Measurements from ENCODE around the gene GPLD1.

The GPLD1 gene, protein sequence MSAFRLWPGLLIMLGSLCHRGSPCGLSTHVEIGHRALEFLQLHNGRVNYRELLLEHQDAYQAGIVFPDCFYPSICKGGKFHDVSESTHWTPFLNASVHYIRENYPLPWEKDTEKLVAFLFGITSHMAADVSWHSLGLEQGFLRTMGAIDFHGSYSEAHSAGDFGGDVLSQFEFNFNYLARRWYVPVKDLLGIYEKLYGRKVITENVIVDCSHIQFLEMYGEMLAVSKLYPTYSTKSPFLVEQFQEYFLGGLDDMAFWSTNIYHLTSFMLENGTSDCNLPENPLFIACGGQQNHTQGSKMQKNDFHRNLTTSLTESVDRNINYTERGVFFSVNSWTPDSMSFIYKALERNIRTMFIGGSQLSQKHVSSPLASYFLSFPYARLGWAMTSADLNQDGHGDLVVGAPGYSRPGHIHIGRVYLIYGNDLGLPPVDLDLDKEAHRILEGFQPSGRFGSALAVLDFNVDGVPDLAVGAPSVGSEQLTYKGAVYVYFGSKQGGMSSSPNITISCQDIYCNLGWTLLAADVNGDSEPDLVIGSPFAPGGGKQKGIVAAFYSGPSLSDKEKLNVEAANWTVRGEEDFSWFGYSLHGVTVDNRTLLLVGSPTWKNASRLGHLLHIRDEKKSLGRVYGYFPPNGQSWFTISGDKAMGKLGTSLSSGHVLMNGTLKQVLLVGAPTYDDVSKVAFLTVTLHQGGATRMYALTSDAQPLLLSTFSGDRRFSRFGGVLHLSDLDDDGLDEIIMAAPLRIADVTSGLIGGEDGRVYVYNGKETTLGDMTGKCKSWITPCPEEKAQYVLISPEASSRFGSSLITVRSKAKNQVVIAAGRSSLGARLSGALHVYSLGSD

DNA sequence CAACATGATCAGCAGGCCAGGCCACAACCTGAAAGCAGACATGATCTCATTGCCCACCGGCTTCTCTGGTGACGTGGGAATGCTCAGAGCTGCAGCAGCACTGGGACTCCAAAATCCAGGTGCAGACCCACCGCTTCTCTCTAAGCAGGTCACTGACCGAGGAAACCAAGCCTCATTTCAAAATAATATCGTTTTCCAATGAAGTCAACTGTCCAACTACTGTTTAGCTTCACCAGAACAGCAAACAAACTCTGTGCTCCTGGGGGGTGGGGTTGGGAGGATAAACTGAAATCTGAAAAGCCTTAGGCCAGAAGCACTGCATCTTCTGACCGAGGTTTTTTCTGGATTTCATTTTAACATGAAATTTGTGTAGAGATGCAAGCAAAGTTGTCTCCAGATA is at the start of gene GPLD1:
TSS of gene GPLD1 (minus strand) at position 109 of the 400 bp plus-strand sequence. CDS start at position 42, 67 bp downstream.
- ChIA-PET CTCF (no interaction called here), POLR2A (no interaction called here)
- TF ChIP-seq, protein P1, sequence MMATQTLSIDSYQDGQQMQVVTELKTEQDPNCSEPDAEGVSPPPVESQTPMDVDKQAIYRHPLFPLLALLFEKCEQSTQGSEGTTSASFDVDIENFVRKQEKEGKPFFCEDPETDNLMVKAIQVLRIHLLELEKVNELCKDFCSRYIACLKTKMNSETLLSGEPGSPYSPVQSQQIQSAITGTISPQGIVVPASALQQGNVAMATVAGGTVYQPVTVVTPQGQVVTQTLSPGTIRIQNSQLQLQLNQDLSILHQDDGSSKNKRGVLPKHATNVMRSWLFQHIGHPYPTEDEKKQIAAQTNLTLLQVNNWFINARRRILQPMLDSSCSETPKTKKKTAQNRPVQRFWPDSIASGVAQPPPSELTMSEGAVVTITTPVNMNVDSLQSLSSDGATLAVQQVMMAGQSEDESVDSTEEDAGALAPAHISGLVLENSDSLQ (IDR thresholded peaks at IDR 0.05), result no peak
- no peak for TF ChIP-seq CTBP1 (IDR thresholded peaks at IDR 0.05; ENCODE audit: borderline replicate concordance)
- no peak for DNase-seq (ENCODE audit: extremely low spot score)

DNA sequence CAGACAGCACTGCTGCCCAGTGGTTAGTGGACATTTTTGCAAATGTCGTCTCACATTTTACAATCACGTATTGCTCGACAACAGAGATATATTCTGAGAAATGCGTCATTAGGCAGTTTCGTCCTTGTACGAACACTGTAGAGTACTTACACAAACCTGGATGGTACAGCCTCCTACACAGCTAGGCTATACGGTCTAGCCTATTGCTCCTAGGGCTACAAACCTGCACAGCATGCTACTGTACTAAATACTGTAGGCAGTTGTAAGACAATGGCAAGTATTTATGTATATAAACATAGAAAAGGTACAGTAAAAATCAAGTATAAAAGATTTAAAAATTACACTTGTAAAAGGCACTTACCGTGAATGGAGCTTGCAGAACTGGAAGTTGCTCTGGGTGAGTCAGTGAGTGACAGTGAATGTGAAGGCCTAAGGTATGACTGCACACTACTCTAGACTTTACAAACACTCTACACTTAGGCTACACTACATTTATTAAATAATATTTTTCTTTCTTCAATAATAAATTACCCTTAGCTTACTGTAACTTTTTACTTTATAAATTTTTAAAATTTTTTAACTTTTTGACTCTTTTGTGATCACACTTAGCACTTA is 48.5 kb upstream of the GPLD1 start:
- DNase-seq (ENCODE audit: extremely low spot score), result no peak
- no peak for TF ChIP-seq LEF1 (IDR thresholded peaks at IDR 0.05; ENCODE audit: borderline replicate concordance)
- TF ChIP-seq TARDBP (IDR thresholded peaks at IDR 0.05), result no peak
- no peak for TF ChIP-seq ELF4 (IDR thresholded peaks at IDR 0.05)
- TF ChIP-seq BHLHE40 (IDR thresholded peaks at IDR 0.05; ENCODE audit: borderline replicate concordance), result no peak
- no peak for TF ChIP-seq NFRKB (IDR thresholded peaks at IDR 0.05)
- no peak for TF ChIP-seq HDGF (IDR thresholded peaks at IDR 0.05; ENCODE audit: borderline replicate concordance)
- TF ChIP-seq ZNF384 (IDR thresholded peaks at IDR 0.05), result no peak
- TF ChIP-seq SUZ12 (IDR thresholded peaks at IDR 0.05), result no peak
- no peak for TF ChIP-seq FOXM1 (IDR thresholded peaks at IDR 0.05; ENCODE audit: borderline replicate concordance)
- no peak for TF ChIP-seq ARNT (IDR thresholded peaks at IDR 0.05)
- TF ChIP-seq, protein P1 (IDR thresholded peaks at IDR 0.05), result no peak
- no peak for TF ChIP-seq FOXA1 (IDR thresholded peaks at IDR 0.05)
- no peak for TF ChIP-seq SP1 (IDR thresholded peaks at IDR 0.05)
- no peak for TF ChIP-seq FOXK2 (IDR thresholded peaks at IDR 0.05)
- TF ChIP-seq L3MBTL2 (conservative IDR thresholded peaks at IDR 0.05), result no peak
- TF ChIP-seq CTBP1 (IDR thresholded peaks at IDR 0.05; ENCODE audit: borderline replicate concordance), result no peak
- CTCF ChIA-PET, result no interaction called here
- POLR2A ChIA-PET, result no interaction called here

DNA sequence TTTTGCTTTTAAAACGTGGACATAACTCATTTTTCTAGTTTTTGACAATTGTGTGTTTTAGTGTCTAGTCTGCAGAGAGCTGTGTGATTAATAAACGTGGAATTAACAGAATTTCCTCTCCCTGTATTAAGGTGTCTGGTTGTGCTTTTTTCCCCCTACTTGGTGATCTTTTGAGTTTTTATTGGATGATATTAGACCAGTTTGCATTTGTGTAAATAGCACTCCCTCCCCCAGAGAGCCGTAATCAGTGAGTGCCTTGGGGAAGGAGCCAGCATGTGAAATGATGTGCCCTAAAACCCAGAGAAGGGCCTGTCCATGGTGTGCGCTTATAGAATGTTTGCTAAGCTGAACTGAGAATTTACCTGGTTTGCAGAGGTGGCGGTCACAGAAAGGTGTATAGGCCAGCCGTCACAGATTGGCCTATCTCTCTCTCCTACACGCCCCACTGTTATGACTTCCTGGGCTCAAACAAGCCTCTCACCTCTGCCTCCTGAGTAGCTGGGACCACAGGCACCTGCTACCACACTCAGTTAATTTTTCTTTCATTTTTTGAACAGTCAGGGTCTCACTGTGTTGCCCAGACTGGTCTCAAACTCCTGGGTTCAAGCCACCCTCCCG is 47.8 kb upstream of the GPLD1 start:
- ChIA-PET POLR2A (no interaction called here), CTCF (interaction anchor here (0.8 to 2.1 kb wide), 3 partner anchors 10 to 49 kb away, joined by 3 to 5 read pairs (median 4); no protein-coding TSS in a partner anchor)
- DNase-seq (ENCODE audit: extremely low spot score), result no peak
- TF ChIP-seq ZNF384 (IDR thresholded peaks at IDR 0.05) (no peak), FOXM1 (IDR thresholded peaks at IDR 0.05; ENCODE audit: borderline replicate concordance) (no peak), ELF4 (IDR thresholded peaks at IDR 0.05) (no peak), SUZ12 (IDR thresholded peaks at IDR 0.05) (no peak)

DNA sequence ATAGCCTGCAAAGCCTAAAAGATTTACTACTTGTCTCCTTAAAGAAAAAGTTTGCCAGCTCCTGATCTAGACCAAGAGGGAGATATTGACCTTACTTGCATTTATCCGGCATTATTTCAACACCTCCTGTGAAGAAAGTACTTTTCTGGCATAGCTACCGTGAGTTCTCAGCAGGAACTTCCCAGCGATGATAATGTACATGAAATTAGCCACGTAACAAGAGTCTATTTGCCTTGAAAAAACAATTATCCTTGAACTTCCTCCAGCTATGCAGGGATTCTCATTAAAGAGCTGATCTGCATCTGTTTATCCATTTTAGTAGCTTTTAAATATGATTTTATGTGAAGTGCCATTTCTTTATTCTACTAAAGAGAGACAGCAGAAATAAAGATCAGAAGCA is 47.1 kb upstream of the GPLD1 start:
- DNase-seq (ENCODE audit: extremely low spot score), result no peak
- ChIA-PET CTCF (interaction anchor here (0.6 to 2.1 kb wide), 4 partner anchors 11 to 1066 kb away, joined by 3 to 5 read pairs (median 4); no protein-coding TSS in a partner anchor), POLR2A (no interaction called here)
- TF ChIP-seq ZNF384 (IDR thresholded peaks at IDR 0.05), result no peak
- no peak for TF ChIP-seq ARNT (IDR thresholded peaks at IDR 0.05)
- TF ChIP-seq TARDBP (IDR thresholded peaks at IDR 0.05), result no peak
- TF ChIP-seq, protein P1 (IDR thresholded peaks at IDR 0.05), result no peak
- no peak for TF ChIP-seq LEF1 (IDR thresholded peaks at IDR 0.05; ENCODE audit: borderline replicate concordance)
- TF ChIP-seq FOXK2 (IDR thresholded peaks at IDR 0.05), result no peak
- TF ChIP-seq BHLHE40 (IDR thresholded peaks at IDR 0.05; ENCODE audit: borderline replicate concordance), result no peak
- no peak for TF ChIP-seq NFRKB (IDR thresholded peaks at IDR 0.05)
- no peak for TF ChIP-seq FOXA1 (IDR thresholded peaks at IDR 0.05)
- no peak for TF ChIP-seq CTBP1 (IDR thresholded peaks at IDR 0.05; ENCODE audit: borderline replicate concordance)
- no peak for TF ChIP-seq FOXM1 (IDR thresholded peaks at IDR 0.05; ENCODE audit: borderline replicate concordance)
- no peak for TF ChIP-seq L3MBTL2 (conservative IDR thresholded peaks at IDR 0.05)
- TF ChIP-seq SUZ12 (IDR thresholded peaks at IDR 0.05), result no peak
- no peak for TF ChIP-seq HDGF (IDR thresholded peaks at IDR 0.05; ENCODE audit: borderline replicate concordance)
- no peak for TF ChIP-seq SP1 (IDR thresholded peaks at IDR 0.05)
- no peak for TF ChIP-seq ELF4 (IDR thresholded peaks at IDR 0.05)

DNA sequence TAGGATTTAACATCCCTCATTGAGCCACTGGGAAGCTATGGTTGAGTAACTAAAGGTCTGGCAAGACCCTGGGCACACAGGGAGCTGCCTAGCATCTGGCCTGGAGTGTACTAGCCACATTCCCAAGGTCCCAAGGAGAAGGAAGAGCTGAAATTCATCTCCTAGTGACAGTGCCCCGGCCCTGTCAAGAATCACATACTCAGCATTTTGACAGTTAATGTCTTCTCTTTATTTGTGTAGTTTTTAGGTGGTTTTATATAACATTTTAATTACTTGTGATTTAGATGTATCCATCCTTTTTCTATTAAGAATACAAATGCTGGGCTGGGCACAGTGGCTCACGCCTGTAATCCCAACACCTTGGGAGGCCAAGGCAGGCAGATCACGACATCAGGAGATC is 45.8 kb upstream of the GPLD1 start:
- CTCF ChIA-PET, result interaction anchor here (2.1 kb wide), 1 partner anchor 12 kb away, joined by 5 read pairs; no protein-coding TSS in a partner anchor
- TF ChIP-seq ZNF384 (IDR thresholded peaks at IDR 0.05), result no peak
- TF ChIP-seq FOXA1 (IDR thresholded peaks at IDR 0.05), result no peak
- TF ChIP-seq L3MBTL2 (conservative IDR thresholded peaks at IDR 0.05), result no peak
- TF ChIP-seq TARDBP (IDR thresholded peaks at IDR 0.05), result no peak
- POLR2A ChIA-PET, result no interaction called here
- no peak for DNase-seq (ENCODE audit: extremely low spot score)
